GM19438 (cell line): ENCODE data around the gene KRT77.
"Not testable (repeated sequence)": the region's sequence is repeated elsewhere in the genome, so short reads cannot be mapped to it uniquely, and the experiment has no call there.

ENCODE experiments used
- ATAC-seq: cut with Tn5 transposase; IDR thresholded peaks from one replicate; pipeline ENCODE4 v1.9.1; 2021; ENCODE audit warnings: low read depth; ENCODE audit not compliant: unreplicated experiment

KRT77 gene

GRCh38 chr12:52679875-52680274 lies 23.4 kb downstream of the KRT77 start:
- no peak for ATAC-seq

GRCh38 chr12:52677671-52678070 lies 25.7 kb downstream of the KRT77 start:
- no peak for ATAC-seq

- no peak for ATAC-seq
Measured at GRCh38 chr12:52677126-52677525, 26.2 kb downstream of the KRT77 start.

DNA sequence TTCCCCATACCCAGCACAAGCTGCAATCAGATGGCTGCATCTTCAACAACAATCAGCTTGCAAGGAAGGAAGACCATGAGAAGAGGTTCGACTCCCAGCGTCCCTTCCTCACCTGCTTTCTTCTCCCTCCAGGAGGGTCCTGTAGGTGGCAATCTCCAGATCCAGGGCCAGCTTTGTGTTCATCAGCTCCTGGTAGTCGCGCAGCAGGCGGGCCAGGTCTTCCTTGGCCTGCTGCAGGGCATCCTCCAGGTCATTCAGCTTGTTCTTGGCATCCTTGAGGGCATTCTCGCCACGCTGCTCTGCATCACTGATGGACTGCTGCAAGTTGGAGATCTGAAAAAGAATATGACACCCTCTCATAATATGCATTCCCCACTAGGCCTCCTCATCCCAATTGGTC lies 27.2 kb downstream of the KRT77 start:
- no peak for ATAC-seq

DNA sequence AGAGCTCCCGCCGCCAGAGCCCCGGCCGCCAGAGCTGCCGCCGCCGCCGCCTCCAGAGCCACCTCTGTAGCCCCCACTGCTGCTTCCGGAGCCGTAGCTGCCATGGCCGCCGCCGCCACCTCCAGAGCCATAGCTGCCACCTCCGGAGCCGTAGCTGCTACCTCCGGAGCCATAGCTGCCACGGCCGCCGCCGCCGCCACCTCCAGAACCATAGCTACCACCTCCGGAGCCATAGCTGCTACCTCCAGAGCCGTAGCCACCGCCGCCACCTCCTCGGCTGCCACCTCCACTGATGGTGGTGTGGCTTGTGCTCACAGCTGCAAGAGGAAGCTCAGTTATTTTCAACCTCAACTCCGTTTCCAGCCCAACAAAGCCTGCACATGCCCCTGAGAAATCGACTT lies 28.0 kb downstream of the KRT77 start:
- ATAC-seq: no peak

DNA sequence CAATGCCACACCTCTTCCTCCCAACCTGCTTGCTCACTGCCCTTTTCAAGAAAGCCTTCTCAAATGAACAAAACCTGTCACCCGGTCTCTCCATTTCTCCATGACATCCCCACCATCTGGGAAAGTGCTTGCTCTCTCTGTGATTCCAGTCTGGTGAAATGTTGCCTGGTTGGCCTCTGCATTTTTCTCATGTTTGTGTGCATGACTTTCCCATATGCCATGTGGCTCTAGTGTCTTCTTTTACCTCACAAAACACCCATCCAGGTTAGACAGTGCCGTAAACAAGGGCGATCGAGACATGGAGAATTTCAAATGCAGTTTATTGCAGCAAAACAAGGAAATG lies 28.9 kb downstream of the KRT77 start:
- no peak for ATAC-seq

GRCh38 chr12:52673713-52674432 lies 29.5 kb downstream of the KRT77 start:
- no peak for ATAC-seq

- ATAC-seq: no peak
Measured at GRCh38 chr12:52673217-52673616, 30.1 kb downstream of the KRT77 start.

DNA sequence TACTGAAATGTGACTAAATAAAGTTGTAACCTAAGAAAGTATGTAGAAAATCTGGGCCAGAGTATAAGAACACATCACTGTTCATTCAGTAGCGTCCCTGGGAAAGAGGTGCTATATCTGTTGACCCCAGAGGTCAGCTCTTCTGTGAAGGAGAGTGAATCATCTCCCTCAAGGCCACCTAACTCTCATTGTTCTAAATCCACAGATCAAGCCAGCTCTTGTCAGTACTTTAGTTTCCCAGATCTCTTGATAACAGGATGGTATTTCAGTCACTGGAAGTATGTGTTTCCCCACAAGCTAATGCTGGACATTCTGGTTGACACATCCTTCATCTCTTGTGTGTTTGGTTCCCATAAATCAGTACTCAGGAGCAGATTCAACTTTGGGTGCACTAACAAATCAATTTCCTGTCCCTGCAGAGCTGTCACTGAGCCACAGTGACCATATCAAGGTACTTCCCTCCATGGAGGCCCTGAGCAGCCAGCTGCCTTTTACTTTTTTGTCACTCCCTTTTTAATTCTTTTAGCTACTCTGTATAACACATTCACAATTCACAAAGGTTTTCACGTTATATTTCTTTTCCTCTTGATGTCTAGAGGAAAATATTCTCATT lies 30.9 kb downstream of the KRT77 start:
- ATAC-seq: no peak

DNA sequence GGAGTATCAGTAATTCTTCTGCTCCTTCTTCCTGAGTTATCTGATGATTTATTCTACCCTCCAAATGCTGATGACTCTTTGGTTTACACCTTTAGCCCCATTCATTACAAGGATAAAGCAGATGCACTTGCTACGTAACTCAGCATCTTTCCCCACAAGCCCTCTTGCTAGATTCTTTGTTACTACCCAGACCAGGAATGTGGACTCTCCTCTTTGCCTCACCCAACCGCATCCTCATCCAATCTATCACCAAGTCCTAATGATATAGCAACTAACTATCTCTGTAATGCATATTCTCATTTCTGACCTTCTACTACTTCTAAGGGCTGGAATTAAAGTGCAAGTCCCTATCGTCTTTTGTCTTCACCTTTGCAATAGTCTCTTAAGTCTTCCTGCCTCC lies 32.4 kb downstream of the KRT77 start:
- ATAC-seq: no peak

GRCh38 chr12:52670506-52670905 lies 32.8 kb downstream of the KRT77 start:
- no peak for ATAC-seq

GRCh38 chr12:52669941-52670340 lies 33.4 kb downstream of the KRT77 start:
- ATAC-seq: not testable (repeated sequence)

DNA sequence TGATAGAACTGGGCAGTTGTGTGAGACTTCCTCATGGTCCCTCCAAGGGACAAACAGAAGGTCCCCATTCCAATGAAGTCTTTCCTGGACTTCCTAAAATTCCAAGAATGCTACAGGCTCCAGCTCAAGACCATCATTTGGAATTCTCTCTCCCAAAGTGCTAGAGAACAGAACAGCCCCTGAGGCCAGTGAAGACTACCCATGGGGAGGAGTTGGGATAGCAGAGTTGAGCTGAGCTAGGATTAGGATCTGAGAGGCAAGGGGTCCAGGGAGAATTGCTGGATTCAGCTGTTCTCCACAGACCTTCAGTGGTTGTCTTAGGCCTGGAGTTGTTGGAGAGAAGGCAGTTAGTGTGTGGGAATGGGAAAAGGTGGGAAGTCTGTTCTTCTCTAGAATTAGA lies 33.9 kb downstream of the KRT77 start:
- ATAC-seq: no peak

- ATAC-seq: no peak
Measured at GRCh38 chr12:52667931-52668330, 35.4 kb downstream of the KRT77 start.

- no peak for ATAC-seq
Measured at GRCh38 chr12:52667509-52667908, 35.8 kb downstream of the KRT77 start.

DNA sequence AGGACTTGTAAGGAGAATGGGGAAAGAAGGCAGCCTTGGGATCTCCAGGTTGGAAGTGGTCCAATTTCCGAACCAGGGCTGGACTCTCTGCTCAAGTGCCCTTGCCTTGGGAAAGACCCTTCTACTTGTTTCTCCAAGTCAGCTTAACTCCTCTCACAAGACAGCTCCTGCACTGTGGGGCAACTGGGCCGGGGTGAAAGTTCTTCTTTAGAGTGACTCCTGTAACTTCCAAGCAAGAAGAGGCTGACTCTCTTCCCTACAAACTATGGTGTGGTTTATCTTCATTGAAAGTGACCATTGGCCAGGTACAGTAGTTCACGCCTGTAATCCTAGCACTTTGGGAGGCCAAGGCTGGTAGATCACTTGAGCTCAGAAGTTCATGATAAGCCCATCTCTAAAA lies 36.9 kb downstream of the KRT77 start:
- ATAC-seq: no peak

DNA sequence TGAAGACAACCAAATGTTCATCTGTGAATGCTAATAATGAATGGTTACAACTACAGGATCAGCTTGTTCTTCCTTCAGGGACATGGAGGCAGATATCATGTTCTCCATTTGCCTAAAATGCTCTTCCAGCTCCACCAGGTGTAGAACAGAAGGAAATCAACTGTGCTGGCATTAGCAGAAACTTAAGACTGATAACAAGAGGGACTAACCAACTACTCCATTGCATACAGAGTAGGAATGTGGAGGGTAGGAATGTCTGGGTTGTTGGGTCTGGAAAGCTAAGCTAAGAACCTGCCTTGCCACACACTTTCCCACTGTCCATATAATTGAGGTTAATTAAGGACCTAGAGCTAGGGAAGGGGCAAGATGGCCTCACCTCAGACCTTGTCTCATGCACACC lies 39.9 kb downstream of the KRT77 start:
- no peak for ATAC-seq

- ATAC-seq: no peak
Measured at GRCh38 chr12:52662918-52663229, 40.5 kb downstream of the KRT77 start.

DNA sequence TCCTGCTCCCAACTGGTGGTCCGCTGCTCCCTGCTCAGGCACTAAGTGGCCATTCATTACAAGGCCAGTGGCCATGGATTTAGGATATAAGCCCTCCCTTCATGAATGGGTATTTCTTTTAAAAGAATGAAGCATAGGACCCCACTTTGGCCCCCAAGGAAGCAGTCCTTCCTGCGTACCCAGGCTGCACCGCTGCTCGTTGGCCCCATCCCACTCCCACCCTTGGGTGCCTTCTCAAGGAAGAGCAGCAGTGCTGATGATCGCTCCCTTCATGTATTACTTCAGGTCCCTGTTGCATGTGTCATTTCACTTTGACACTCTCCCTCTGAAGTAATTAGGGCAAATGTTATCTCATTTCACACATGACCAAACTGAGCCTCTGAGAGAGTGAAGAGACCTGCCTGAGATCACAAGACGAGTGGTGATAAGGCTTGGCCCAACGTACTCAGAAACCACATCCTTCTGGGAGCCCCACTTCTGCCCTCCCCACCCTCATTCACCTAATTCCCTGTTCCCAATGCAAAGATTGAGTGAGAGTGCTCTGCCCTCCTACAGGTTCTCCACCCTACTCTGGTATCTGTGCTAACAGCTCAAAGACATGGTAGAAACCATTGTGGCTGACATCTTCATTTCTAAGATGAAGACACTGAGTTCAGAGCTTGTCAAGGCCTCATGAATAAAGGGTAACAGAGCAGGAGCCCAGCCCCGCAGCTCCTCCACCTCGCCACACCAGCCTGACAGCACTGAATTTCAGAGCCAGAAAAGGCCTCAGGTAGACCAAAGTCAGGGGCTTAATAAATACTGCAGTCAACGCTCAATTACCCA lies 41.0 kb downstream of the KRT77 start:
- no peak for ATAC-seq

GRCh38 chr12:52661668-52662067 lies 41.7 kb downstream of the KRT77 start:
- no peak for ATAC-seq

- no peak for ATAC-seq
Measured at GRCh38 chr12:52660934-52661499, 42.3 kb downstream of the KRT77 start.

- ATAC-seq: no peak
Measured at GRCh38 chr12:52659951-52660350, 43.4 kb downstream of the KRT77 start.
